AG04450 (cell line): ENCODE data around the gene SLC66A2. TPM values are rescaled to one million over a fixed set of nuclear protein-coding genes. Genes with fewer than 3 reads are reported as not detected.

Experiments
- CTCF ChIA-PET: fragments of 300-600, 350-600 bp; formaldehyde crosslinking; extraction: SDS; loops from one replicate; lab custom pipeline; 2022; ENCODE audit warnings: antibody characterized with exemption, inconsistent platforms; lab: Charles Lee
- POLR2A ChIA-PET: fragments of 350-600 bp; formaldehyde crosslinking; extraction: SDS; loops from one replicate; lab custom pipeline; 2021; ENCODE audit warnings: antibody characterized with exemption, inconsistent platforms; lab: Yijun Ruan, JAX
- DNase-seq: peaks from one replicate; pipeline ENCODE4 v3.0.0-alpha.2; 2011; ENCODE audit warnings: low read depth, low spot score
- H3K27ac ChIP-seq: one replicate; pipeline ENCODE4 v1.5.1; 2012; ENCODE audit warnings: low read depth, low read length, control low read depth
- H3K27me3 ChIP-seq: one replicate; pipeline ENCODE4 v1.6.0; 2012; ENCODE audit warnings: low read length; ENCODE audit not compliant: control insufficient read depth, insufficient read depth
- H3K4me3 ChIP-seq: 2 replicates; pipeline ENCODE4 v1.5.1; 2011; ENCODE audit warnings: mild to moderate bottlenecking, low read depth, low read length, control low read depth
- H3K9me3 ChIP-seq: 2 replicates; pipeline ENCODE4 v1.5.1; 2012; ENCODE audit warnings: low read length; ENCODE audit not compliant: control insufficient read depth, insufficient read depth
- polyA plus RNA-seq: library from polyadenylated mRNA; depleted of rRNA; stranded (reverse); fragments of >200 nt; gene quantifications from 2 replicates; pipeline ENCODE4 v1.2.3, GENCODE V29; 2011
- TF ChIP-seq, protein P1 (sequence below): IDR thresholded peaks from 2 replicates; pipeline ENCODE4 v1.5.1; 2011; ENCODE audit warnings: low read depth, low read length, control low read depth, inconsistent platforms

Gene SLC66A2
- polyA plus RNA-seq, 1 experiment: 13.9 TPM

DNA sequence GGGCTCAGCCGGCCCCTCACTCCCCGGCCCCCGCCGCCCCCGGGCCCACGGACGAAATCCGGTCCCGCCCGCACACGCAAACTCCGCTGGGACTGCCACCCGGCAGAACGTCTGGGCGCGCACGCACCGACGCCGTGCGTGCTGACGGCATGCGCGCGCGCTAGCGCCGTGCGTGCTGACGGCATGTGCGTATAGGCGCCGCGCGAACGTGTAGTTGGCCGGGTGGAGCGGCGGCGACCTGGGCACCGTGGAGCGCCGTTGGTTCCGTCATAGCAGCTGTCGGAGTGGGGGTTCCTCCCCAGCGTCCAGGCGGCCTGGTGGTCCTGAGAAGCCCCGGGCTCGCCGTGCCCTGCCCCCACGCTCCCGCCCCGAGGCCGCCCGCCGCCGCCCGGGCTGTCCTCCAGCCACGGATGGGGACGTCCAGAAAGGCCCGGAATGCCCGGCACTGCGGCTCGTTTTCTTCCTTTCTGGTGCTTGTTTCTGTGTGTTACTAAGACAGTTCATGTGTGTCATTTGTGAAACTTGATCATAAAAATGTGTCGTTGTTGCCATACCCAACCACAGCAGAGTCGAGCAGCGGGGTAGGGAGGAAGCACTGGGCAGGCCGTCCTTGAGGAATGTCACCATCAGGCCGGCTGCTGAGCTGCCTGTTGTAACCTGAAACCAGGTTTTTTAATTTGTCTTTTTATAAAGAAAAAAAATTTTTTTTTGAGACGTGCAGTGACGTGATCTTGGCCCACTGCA, 37.2 kb upstream of the SLC66A2 start, which contains the start of gene TXNL4A:
Gene TXNL4A (minus strand): TSS at position 113 of the 744 bp plus-strand sequence. CDS start 171 bp downstream, outside the sequence.
- CTCF ChIA-PET: no interaction called here
- Histone ChIP-seq H3K9me3 (no peaks in the 10 kb centered on the region; the same call in 1 of the 2 replicates), H3K4me3 (peak within 1 kb of the TSS; percentile 99), H3K27me3 (no peaks in the 10 kb centered on the region), H3K27ac (peak within 1 kb of the TSS; percentile 77)
- TF ChIP-seq, protein P1, sequence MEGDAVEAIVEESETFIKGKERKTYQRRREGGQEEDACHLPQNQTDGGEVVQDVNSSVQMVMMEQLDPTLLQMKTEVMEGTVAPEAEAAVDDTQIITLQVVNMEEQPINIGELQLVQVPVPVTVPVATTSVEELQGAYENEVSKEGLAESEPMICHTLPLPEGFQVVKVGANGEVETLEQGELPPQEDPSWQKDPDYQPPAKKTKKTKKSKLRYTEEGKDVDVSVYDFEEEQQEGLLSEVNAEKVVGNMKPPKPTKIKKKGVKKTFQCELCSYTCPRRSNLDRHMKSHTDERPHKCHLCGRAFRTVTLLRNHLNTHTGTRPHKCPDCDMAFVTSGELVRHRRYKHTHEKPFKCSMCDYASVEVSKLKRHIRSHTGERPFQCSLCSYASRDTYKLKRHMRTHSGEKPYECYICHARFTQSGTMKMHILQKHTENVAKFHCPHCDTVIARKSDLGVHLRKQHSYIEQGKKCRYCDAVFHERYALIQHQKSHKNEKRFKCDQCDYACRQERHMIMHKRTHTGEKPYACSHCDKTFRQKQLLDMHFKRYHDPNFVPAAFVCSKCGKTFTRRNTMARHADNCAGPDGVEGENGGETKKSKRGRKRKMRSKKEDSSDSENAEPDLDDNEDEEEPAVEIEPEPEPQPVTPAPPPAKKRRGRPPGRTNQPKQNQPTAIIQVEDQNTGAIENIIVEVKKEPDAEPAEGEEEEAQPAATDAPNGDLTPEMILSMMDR: no peak
- DNase-seq: peak; percentile 47
- POLR2A ChIA-PET: interaction anchor here (2.2 kb wide), 1 partner anchor 45 kb away, joined by 21 read pairs; the partner anchor contains the start of gene RBFA

DNA sequence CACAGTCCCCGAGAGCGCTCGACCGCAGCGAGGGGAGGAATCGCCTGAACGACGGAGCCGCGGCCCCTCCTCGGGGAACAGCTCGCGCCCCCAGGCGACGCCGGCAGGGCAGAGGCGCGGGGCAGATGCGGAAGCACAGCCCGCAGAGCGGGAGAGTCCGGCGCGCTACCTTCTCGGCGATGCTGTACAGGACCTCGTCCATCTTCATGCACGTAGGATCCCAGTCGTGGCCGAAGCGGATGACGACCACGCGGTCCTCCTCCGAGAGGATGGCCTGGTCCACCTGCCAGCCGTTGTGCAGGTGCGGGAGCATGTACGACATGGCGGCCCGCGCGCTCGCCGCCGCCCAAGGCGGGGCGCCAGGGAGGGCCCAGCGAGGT, 36.6 kb upstream of the SLC66A2 start:
- Histone ChIP-seq H3K27me3 (no peaks in the 10 kb centered on the region), H3K4me3 (peak overlapping the region; percentile 99), H3K9me3 (no peaks in the 10 kb centered on the region; the same call in 1 of the 2 replicates), H3K27ac (peak overlapping the region; percentile 69)
- ChIA-PET POLR2A (interaction anchor here (0.7 to 2.2 kb wide), 2 partner anchors 36 to 46 kb away, joined by 3 to 21 read pairs; partner anchors contain the start of genes RBFA and SLC66A2), CTCF (no interaction called here)
- TF ChIP-seq, protein P1: peak; percentile 42
- no peak for DNase-seq

DNA sequence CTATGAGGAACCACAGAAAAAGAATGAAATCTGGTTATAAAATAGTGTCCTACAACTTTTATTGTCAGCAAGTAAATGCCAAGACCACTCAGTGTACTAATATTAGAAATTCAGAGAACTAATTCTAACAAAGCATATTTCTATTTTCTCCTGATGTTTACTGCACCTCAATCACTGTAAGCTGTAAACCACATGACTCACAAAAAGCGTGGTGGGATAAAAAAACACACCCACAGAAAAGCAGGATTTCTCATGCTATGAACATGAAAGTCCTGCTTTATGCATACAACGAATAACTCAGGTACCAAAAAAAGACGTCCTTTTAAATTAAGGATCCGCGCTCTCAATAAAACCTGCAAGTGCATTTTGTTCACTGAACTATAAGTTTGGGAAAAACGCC, 36.1 kb upstream of the SLC66A2 start:
- POLR2A ChIA-PET: interaction anchor here (0.7 kb wide), 1 partner anchor 36 kb away, joined by 3 read pairs; the partner anchor contains the start of gene SLC66A2
- no peak for DNase-seq

DNA sequence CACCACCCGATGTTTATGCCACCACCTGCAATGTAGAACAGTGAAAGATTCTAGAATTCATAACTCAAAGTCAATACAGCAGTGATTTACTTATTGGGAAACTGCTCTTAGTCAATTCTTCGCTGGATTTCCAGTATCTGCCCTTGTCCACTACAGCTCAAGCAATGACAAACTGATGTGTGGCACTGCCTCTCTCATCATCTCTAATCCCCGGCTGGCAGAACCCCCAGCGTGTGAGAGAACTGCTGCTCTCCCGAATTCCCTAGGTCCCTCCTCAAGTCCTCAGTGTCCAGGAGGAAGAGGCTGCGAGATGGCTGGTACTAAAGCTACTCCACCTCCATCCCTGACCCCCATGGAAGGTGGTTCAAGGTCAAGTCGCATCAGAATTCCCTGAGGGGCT, 35.3 kb upstream of the SLC66A2 start:
- H3K27ac ChIP-seq: no peak overlapping the region
- POLR2A ChIA-PET: interaction anchor here (0.7 kb wide), 1 partner anchor 48 kb away, joined by 4 read pairs; the partner anchor contains the start of gene RBFA
- CTCF ChIA-PET: no interaction called here
- DNase-seq: no peak
- no peaks in the 10 kb centered on the region for H3K27me3 ChIP-seq
- peak overlapping the region; percentile 99 for H3K4me3 ChIP-seq
- TF ChIP-seq, protein P1: no peak
- H3K9me3 ChIP-seq: no peaks in the 10 kb centered on the region; the same call in 1 of the 2 replicates

More for the DNA sequence above, 36.1 kb upstream of the SLC66A2 start:
- Histone ChIP-seq H3K4me3 (peak overlapping the region; percentile 99), H3K27ac (peak overlapping the region; percentile 69), H3K9me3 (no peaks in the 10 kb centered on the region; the same call in 1 of the 2 replicates), H3K27me3 (no peaks in the 10 kb centered on the region)
- CTCF ChIA-PET: no interaction called here
- TF ChIP-seq, protein P1: no peak

DNA sequence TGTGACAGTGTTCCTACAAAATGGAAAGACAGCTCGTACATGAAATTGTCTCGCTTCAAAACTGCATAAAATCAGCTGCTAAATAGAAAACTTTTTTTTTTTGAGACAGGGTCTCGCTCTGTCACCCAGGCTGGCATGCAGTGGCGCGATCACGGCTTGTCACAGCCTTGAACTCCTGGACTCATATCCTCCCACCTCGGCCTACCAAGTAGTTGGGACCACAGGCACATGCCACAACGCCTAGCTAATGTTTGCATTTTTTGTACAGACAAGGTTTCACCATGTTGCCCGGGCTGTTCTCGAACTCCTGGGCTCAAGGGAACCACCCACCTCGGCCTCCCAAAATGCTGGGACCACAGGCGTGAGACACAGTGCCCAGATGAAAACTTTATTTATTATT, 33.7 kb upstream of the SLC66A2 start:
- H3K4me3 ChIP-seq: no peak overlapping the region

More for the DNA sequence above, 33.7 kb upstream of the SLC66A2 start:
- TF ChIP-seq, protein P1: no peak
- Histone ChIP-seq H3K27me3 (no peaks in the 10 kb centered on the region), H3K27ac (no peak overlapping the region), H3K9me3 (no peaks in the 10 kb centered on the region; the same call in 1 of the 2 replicates)
- no peak for DNase-seq
- ChIA-PET POLR2A (interaction anchor here (0.7 kb wide), 1 partner anchor 12 kb away, joined by 3 read pairs; no protein-coding TSS in a partner anchor), CTCF (no interaction called here)
